K562 (cell line): ENCODE data around the gene NME2. TPM values are rescaled to one million over a fixed set of nuclear protein-coding genes. Genes with fewer than 3 reads are reported as not detected.
"Not testable (repeated sequence)": the region's sequence is repeated elsewhere in the genome, so short reads cannot be mapped to it uniquely, and the experiment has no call there.

Source experiments
- ATAC-seq: fragments of 200-7000 bp; cut with Tn5 transposase; 3 replicates; pipeline ENCODE4 v1.9.1; 2020; ENCODE audit warnings: moderate library complexity
- BruUV-seq: library from RNA; stranded (reverse); fragments of 400-500 nt; replicated peaks from 2 replicates; lab custom pipeline; 2021; lab: Mats Ljungman, UMichigan
- CTCF ChIA-PET: fragments of 300-600 bp; formaldehyde crosslinking; extraction: SDS; loops from one replicate; lab custom pipeline; 2021; ENCODE audit warnings: low intra/inter-chr PET ratio; lab: Yijun Ruan, JAX
- POLR2A ChIA-PET: fragments of 300-600, 350-650 bp; sonication (Branson Sonifier 250); formaldehyde crosslinking; extraction: SDS; loops from one replicate; lab custom pipeline; 2021; ENCODE audit warnings: antibody characterized with exemption, inconsistent platforms; lab: Yijun Ruan, JAX
- DNase-seq, 4 experiments: peaks; one replicate each; pipeline versions ENCODE4 v3.0.0 to v3.0.0-alpha.2; 2011 to 2018; ENCODE audit warnings: low spot score in 3 of 4, mixed read lengths in 3 of 4; ENCODE audit errors: extremely low read depth in 1 of 4
- FAIRE-seq: peaks from 2 replicates; lab custom pipeline; 2011; peaks lifted over from hg19 to GRCh38; lab: Jason Lieb, UNC
- H2AFZ ChIP-seq: 2 replicates; pipeline ENCODE4 v1.6.0; 2011; ENCODE audit warnings: low read depth, low read length, control low read depth, inconsistent platforms
- H3K27ac ChIP-seq: fragments of 200-600 bp; 3 replicates; pipeline ENCODE4 v1.8.0; 2011; ENCODE audit warnings: low read depth, mild to moderate bottlenecking, control low read depth, inconsistent platforms, low read length, moderate library complexity, mixed read lengths; ENCODE audit errors: extremely low read depth
- H3K27me3 ChIP-seq, 2 experiments: fragments of 300-600 bp in 1 of 2; 2 replicates in 1 of 2; 3 replicates in 1 of 2; pipeline versions ENCODE4 v1.6.0 to v1.8.0; 2011; ENCODE audit warnings: inconsistent platforms in 2 of 2, low read length in 2 of 2, mild to moderate bottlenecking in 1 of 2, mixed read lengths in 1 of 2, moderate library complexity in 1 of 2; ENCODE audit not compliant: control insufficient read depth in 2 of 2, insufficient read depth in 2 of 2
- H3K36me3 ChIP-seq: fragments of 300-600 bp; 3 replicates; pipeline ENCODE4 v1.8.0; 2011; ENCODE audit warnings: mild to moderate bottlenecking, low read length, inconsistent platforms; ENCODE audit not compliant: control insufficient read depth, insufficient read depth
- H3K4me1 ChIP-seq, 2 experiments: fragments of 200-600 bp in 1 of 2; replicated peaks in 1 of 2; 2 replicates in 1 of 2; 3 replicates in 1 of 2; pipeline versions ENCODE4 v1.5.1 to v1.8.0; 2011; ENCODE audit warnings: inconsistent platforms in 2 of 2, low read length in 2 of 2, mild to moderate bottlenecking in 1 of 2, mixed read lengths in 1 of 2, moderate library complexity in 1 of 2; ENCODE audit not compliant: control insufficient read depth in 2 of 2, insufficient read depth in 2 of 2
- H3K4me2 ChIP-seq: 2 replicates; pipeline ENCODE4 v1.6.1; 2011; ENCODE audit warnings: low read length, control low read depth, inconsistent platforms, mixed read lengths; ENCODE audit not compliant: insufficient read depth
- H3K4me3 ChIP-seq: fragments of 200-600 bp; sonication (generic), shearing (Covaris generic); 2 replicates; pipeline ENCODE4 v1.5.1; 2016; ENCODE audit warnings: control low read depth, inconsistent platforms
- H3K79me2 ChIP-seq: fragments of 200-600 bp; 3 replicates; pipeline ENCODE4 v1.8.0; 2011; ENCODE audit warnings: low read length, inconsistent platforms; ENCODE audit not compliant: control insufficient read depth, insufficient read depth
- H3K9ac ChIP-seq, 2 experiments: 2 replicates each; pipeline versions ENCODE4 v1.6.0 to v1.6.1; 2011; ENCODE audit warnings: low read depth in 2 of 2, low read length in 2 of 2, control low read depth in 1 of 2, inconsistent platforms in 1 of 2, mild to moderate bottlenecking in 1 of 2, mixed read lengths in 1 of 2; ENCODE audit not compliant: insufficient read depth in 1 of 2
- H3K9me1 ChIP-seq: one replicate; pipeline ENCODE4 v1.6.0; 2011; ENCODE audit warnings: inconsistent platforms, mild to moderate bottlenecking, low read length, moderate library complexity; ENCODE audit not compliant: control insufficient read depth, insufficient read depth
- H3K9me3 ChIP-seq: replicated peaks from 2 replicates; pipeline ENCODE4 v1.5.1; 2011; ENCODE audit warnings: low read depth, low read length, inconsistent platforms; ENCODE audit not compliant: control insufficient read depth, insufficient read depth
- H4K20me1 ChIP-seq: replicated peaks from 2 replicates; pipeline ENCODE4 v1.6.1; 2011; ENCODE audit warnings: low read length, inconsistent platforms, mixed read lengths; ENCODE audit not compliant: control insufficient read depth, insufficient read depth
- ADNP ChIP-seq: fragments of 200-800 bp; sonication (Bioruptor generic); IDR thresholded peaks from 2 replicates; pipeline ENCODE4 v1.6.1; 2016; ENCODE audit warnings: missing genetic modification characterization, missing compliant biosample characterization
- AFF1 ChIP-seq, 2 experiments: fragments of 450-650 bp; IDR thresholded peaks; 2 replicates each; pipeline ENCODE4 v1.6.1; 2018; ENCODE audit warnings: mild to moderate bottlenecking in 2 of 2, low read depth in 1 of 2; ENCODE audit not compliant: partially characterized antibody in 2 of 2
- ARID1B ChIP-seq: fragments of 450-650 bp; IDR thresholded peaks from 2 replicates; pipeline ENCODE4 v1.6.1; 2016; ENCODE audit warnings: antibody characterized with exemption, mild to moderate bottlenecking, inconsistent platforms
- BRD9 ChIP-seq: fragments of 450-650 bp; IDR thresholded peaks from 2 replicates; pipeline ENCODE4 v1.6.1; 2018; ENCODE audit warnings: low read depth; ENCODE audit not compliant: partially characterized antibody
- CC2D1A ChIP-seq: fragments of 450-650 bp; IDR thresholded peaks from 2 replicates; pipeline ENCODE4 v1.6.1; 2017; ENCODE audit warnings: mild to moderate bottlenecking
- DPF2 ChIP-seq: fragments of 450-650 bp; IDR thresholded peaks from 2 replicates; pipeline ENCODE4 v1.6.1; 2016
- MAZ ChIP-seq, 2 experiments: fragments of 450-650 bp in 1 of 2; sonication (generic) in 1 of 2; formaldehyde crosslinking; IDR thresholded peaks in 1 of 2; conservative IDR thresholded peaks in 1 of 2; 2 replicates each; pipeline versions ENCODE4 v1.4.0 to v1.5.0; 2020; ENCODE audit warnings: mild to moderate bottlenecking in 1 of 2, missing genetic modification reagents in 1 of 2
- PBX2 ChIP-seq, 2 experiments: IDR thresholded peaks in 1 of 2; conservative IDR thresholded peaks in 1 of 2; 2 replicates each; pipeline ENCODE4 v1.6.1; 2016; ENCODE audit warnings: low read depth in 2 of 2, mild to moderate bottlenecking in 1 of 2, missing compliant biosample characterization in 1 of 2, missing genetic modification characterization in 1 of 2, moderate library complexity in 1 of 2
- PKNOX1 ChIP-seq: fragments of 450-650 bp; IDR thresholded peaks from 2 replicates; pipeline ENCODE4 v1.6.1; 2016
- SMARCA5 ChIP-seq: fragments of 450-650 bp; IDR thresholded peaks from 2 replicates; pipeline ENCODE4 v1.6.1; 2016
- ZNF395 ChIP-seq: fragments of 200-800 bp; sonication (Bioruptor generic); IDR thresholded peaks from 2 replicates; pipeline ENCODE4 v1.6.1; 2017; ENCODE audit warnings: missing genetic modification characterization, missing compliant biosample characterization
- WGBS: fragments of 100-300 bp; shearing (Covaris generic); methylation state at CpG from one replicate; pipeline ENCODE4 v1.1.6; 2016; ENCODE audit warnings: low coverage, mixed read lengths; ENCODE audit not compliant: insufficient coverage; ENCODE audit errors: missing lambda C conversion rate; 5-methylcytosine and 5-hydroxymethylcytosine counted together
- in situ Hi-C: fragments of 300-500 bp; cut with MboI; formaldehyde crosslinking; loops from 4 replicates; pipeline ENCODE4 v1.15.0; 2018; ENCODE audit warnings: inconsistent platforms, mixed read lengths
- intact Hi-C: fragments of 100-400 bp; cut with micrococcal nuclease; formaldehyde crosslinking; loops from 2 replicates; pipeline ENCODE4 v1.14.2; 2022
- polyA plus RNA-seq, 8 experiments: library from polyadenylated mRNA; depleted of rRNA in 4 of 8; stranded (reverse) in 5 of 8; unstranded in 3 of 8; fragments of >200 nt; fragmentation: Nextera tagmentation in 2 of 8; fragmentation: Illumina TruSeq in 1 of 8; extraction: Ambion mirVana in 2 of 8; extraction: Trizol in 1 of 8; gene quantifications; 2 replicates each; pipeline versions ENCODE4 v1.2.1 to v1.2.3, GENCODE V29; 2011 to 2014; ENCODE audit warnings: inconsistent platforms in 1 of 8, missing spikeins in 1 of 8
- total RNA-seq, 7 experiments: library from RNA; depleted of rRNA in 6 of 7; stranded (reverse); fragments of >200 nt in 6 of 7; fragmentation: Illumina TruSeq in 2 of 7; extraction: Trizol in 2 of 7; gene quantifications; 2 replicates each; pipeline versions ENCODE4 v1.2.1 to v1.2.3, GENCODE V29; 2011 to 2021; ENCODE audit warnings: low replicate concordance in 1 of 7

NME2 gene
- total and polyA plus RNA-seq, 9 of the 15 experiments (the other 6 are each of a cell fraction or from before 2014, with no cell fraction given): 684 to 1,202 (median 924) TPM

GRCh38 chr17:51122473-51123115 lies 43.6 kb upstream of the NME2 start:
- Histone ChIP-seq H3K9ac (peak overlapping the region in 1 of 2 experiments; percentile 99; a peak in 2 of 4 replicates), H2AFZ (peak overlapping the region; percentile 96), H3K4me2 (peak overlapping the region; percentile 85), H3K4me3 (peak overlapping the region; percentile 18), H3K27ac (peak overlapping the region; percentile 97), H3K79me2 (peaks cover 33% of the 10 kb centered on the region), H3K4me1 (peaks cover 16 to 21% of the 10 kb centered on the region in 2 experiments), H4K20me1 (peaks cover 17% of the 10 kb centered on the region; the same call in 1 of the 2 replicates)
- CTCF ChIA-PET; H3K9me3 ChIP-seq; intact Hi-C loops; BruUV-seq; ATAC-seq; H3K36me3 ChIP-seq; H3K9me1 ChIP-seq; in situ Hi-C loops; H3K27me3 ChIP-seq; FAIRE-seq; TF ChIP-seq PBX2 (CRISPR knock-in tag; IDR thresholded peaks at IDR 0.05; ENCODE audit: low read depth): not testable (repeated sequence)
- POLR2A ChIA-PET: interaction anchor here (0.6 to 2.3 kb wide), 8 partner anchors 8 to 178 kb away, joined by 3 to 8 read pairs (median 4); partner anchors contain the start of gene NME1
- DNase-seq: peak in 1 of 4 experiments; percentile 38
- 30% methylated on average over 10 of the region's 10 CpGs for WGBS
- TF ChIP-seq AFF1 (IDR thresholded peaks at IDR 0.05; ENCODE audit: low read depth in 1 of 2, partially characterized antibody in 2 of 2) (peak in 1 of 2 experiments; percentile 46), ARID1B (peak; percentile 18; the same call in 1 of the 2 replicates), ADNP (tag) (peak; percentile 97), BRD9 (peak; percentile 34), PBX2 (tag; conservative IDR thresholded peaks at IDR 0.05; ENCODE audit: low read depth) (0 out of 2 replicates have a peak, but pooled peaks have one; percentile 3), MAZ (CRISPR knock-in tag; conservative IDR thresholded peaks at IDR 0.05 in 1 of 2, IDR thresholded peaks at IDR 0.05 in 1 of 2) (peak in 1 of 2 experiments; percentile 10; a peak in 1 of 4 replicates), DPF2 (peak; percentile 31), CC2D1A (0 out of 2 replicates have a peak, but pooled peaks have one; percentile 26), PKNOX1 (peak; percentile 83), SMARCA5 (0 out of 2 replicates have a peak, but pooled peaks have one; percentile 53), ZNF395 (CRISPR knock-in tag) (peak; percentile 55)
